Measurements from ENCODE around the gene TRAIP.

TRAIP gene

GRCh38 chr3:49813497-49814174, 42.7 kb downstream of the TRAIP start, which contains the start of gene UBA7:
Gene UBA7 (minus strand): TSS chr3:49813953. CDS start chr3:49813787, 166 bp downstream.
- TF ChIP-seq EZH2phosphoT487 (IDR thresholded peaks at IDR 0.05; ENCODE audit: borderline replicate concordance, low read length) (no peak), CTCF (IDR thresholded peaks at IDR 0.05; ENCODE audit: low read depth, low read length, poor library complexity, severe bottlenecking) (no peak)
- no peaks in the 10 kb centered on the region for H3K36me3 ChIP-seq (ENCODE audit: control insufficient read depth, low read length)
- no peaks in the 10 kb centered on the region for H3F3A ChIP-seq (ENCODE audit: control insufficient read depth, insufficient read depth)
- no peaks in the 10 kb centered on the region for H4K20me1 ChIP-seq (ENCODE audit: control insufficient read depth, insufficient read depth, low read depth, low read length)
- H3K4me3 ChIP-seq (ENCODE audit: low read length): peak within 1 kb of the TSS; percentile 56
- no peaks in the 10 kb centered on the region for H3K79me2 ChIP-seq (ENCODE audit: control insufficient read depth, low read length)
- H3K4me1 ChIP-seq (ENCODE audit: control insufficient read depth, low read length): peaks cover 42% of the 10 kb centered on the region
- peak within 1 kb of the TSS; percentile 18; the same call in 1 of the 2 replicates for H3K27ac ChIP-seq (ENCODE audit: low read depth, low read length)
- H3K9me2 ChIP-seq (replicated peaks; ENCODE audit: control insufficient read depth, low read length): no peaks in the 10 kb centered on the region
- peak within 1 kb of the TSS; percentile 70 for H3K4me2 ChIP-seq (ENCODE audit: low read length)
- no peaks in the 10 kb centered on the region for H3K9me3 ChIP-seq (ENCODE audit: control insufficient read depth, insufficient read depth, low read length)
- H3K27me3 ChIP-seq (ENCODE audit: control insufficient read depth, low read length): no peaks in the 10 kb centered on the region

- no peaks in the 10 kb centered on the region for H3K27me3 ChIP-seq (ENCODE audit: control insufficient read depth, low read length)
- H3K9me3 ChIP-seq (ENCODE audit: control insufficient read depth, insufficient read depth, low read length): no peaks in the 10 kb centered on the region
- H4K20me1 ChIP-seq (ENCODE audit: control insufficient read depth, insufficient read depth, low read depth, low read length): no peaks in the 10 kb centered on the region
- peak overlapping the region; percentile 70 for H3K4me2 ChIP-seq (ENCODE audit: low read length)
- no peak for TF ChIP-seq EZH2phosphoT487 (IDR thresholded peaks at IDR 0.05; ENCODE audit: borderline replicate concordance, low read length)
- TF ChIP-seq CTCF (IDR thresholded peaks at IDR 0.05; ENCODE audit: low read depth, low read length, poor library complexity, severe bottlenecking): no peak
- peak overlapping the region; percentile 56 for H3K4me3 ChIP-seq (ENCODE audit: low read length)
- no peaks in the 10 kb centered on the region for H3K9me2 ChIP-seq (replicated peaks; ENCODE audit: control insufficient read depth, low read length)
- H3K4me1 ChIP-seq (ENCODE audit: control insufficient read depth, low read length): peaks cover 48% of the 10 kb centered on the region
- no peaks in the 10 kb centered on the region for H3F3A ChIP-seq (ENCODE audit: control insufficient read depth, insufficient read depth)
- H3K36me3 ChIP-seq (ENCODE audit: control insufficient read depth, low read length): no peaks in the 10 kb centered on the region
- H3K27ac ChIP-seq (ENCODE audit: low read depth, low read length): no peak overlapping the region
- H3K79me2 ChIP-seq (ENCODE audit: control insufficient read depth, low read length): no peaks in the 10 kb centered on the region
Observed at GRCh38 chr3:49812916-49813496, 43.4 kb downstream of the TRAIP start.

GRCh38 chr3:49807431-49808114, 48.8 kb downstream of the TRAIP start:
- no peaks in the 10 kb centered on the region for H3K9me2 ChIP-seq (replicated peaks; ENCODE audit: control insufficient read depth, low read length)
- H3K4me2 ChIP-seq (ENCODE audit: low read length): peak overlapping the region; percentile 99
- H3K79me2 ChIP-seq (ENCODE audit: control insufficient read depth, low read length): peaks cover 19% of the 10 kb centered on the region
- H3K4me3 ChIP-seq (ENCODE audit: low read length): peak overlapping the region; percentile 90
- H3K27ac ChIP-seq (ENCODE audit: low read depth, low read length): peak overlapping the region; percentile 98
- no peaks in the 10 kb centered on the region for H3K27me3 ChIP-seq (ENCODE audit: control insufficient read depth, low read length)
- peaks cover 61% of the 10 kb centered on the region for H3K4me1 ChIP-seq (ENCODE audit: control insufficient read depth, low read length)
- no peaks in the 10 kb centered on the region for H4K20me1 ChIP-seq (ENCODE audit: control insufficient read depth, insufficient read depth, low read depth, low read length)
- H3K36me3 ChIP-seq (ENCODE audit: control insufficient read depth, low read length): peaks cover 22% of the 10 kb centered on the region
- H3F3A ChIP-seq (ENCODE audit: control insufficient read depth, insufficient read depth): peaks cover 22% of the 10 kb centered on the region
- H3K9me3 ChIP-seq (ENCODE audit: control insufficient read depth, insufficient read depth, low read length): no peaks in the 10 kb centered on the region
- no peak for TF ChIP-seq CTCF (IDR thresholded peaks at IDR 0.05; ENCODE audit: low read depth, low read length, poor library complexity, severe bottlenecking)
